Midbrain (tissue), 1 donor: Measurements from ENCODE around the gene CAMTA1.

Source experiments
- DNase-seq: peaks from one replicate; lab custom pipeline; 2025; lab: John Stamatoyannopoulos, UW

CAMTA1 gene

DNA sequence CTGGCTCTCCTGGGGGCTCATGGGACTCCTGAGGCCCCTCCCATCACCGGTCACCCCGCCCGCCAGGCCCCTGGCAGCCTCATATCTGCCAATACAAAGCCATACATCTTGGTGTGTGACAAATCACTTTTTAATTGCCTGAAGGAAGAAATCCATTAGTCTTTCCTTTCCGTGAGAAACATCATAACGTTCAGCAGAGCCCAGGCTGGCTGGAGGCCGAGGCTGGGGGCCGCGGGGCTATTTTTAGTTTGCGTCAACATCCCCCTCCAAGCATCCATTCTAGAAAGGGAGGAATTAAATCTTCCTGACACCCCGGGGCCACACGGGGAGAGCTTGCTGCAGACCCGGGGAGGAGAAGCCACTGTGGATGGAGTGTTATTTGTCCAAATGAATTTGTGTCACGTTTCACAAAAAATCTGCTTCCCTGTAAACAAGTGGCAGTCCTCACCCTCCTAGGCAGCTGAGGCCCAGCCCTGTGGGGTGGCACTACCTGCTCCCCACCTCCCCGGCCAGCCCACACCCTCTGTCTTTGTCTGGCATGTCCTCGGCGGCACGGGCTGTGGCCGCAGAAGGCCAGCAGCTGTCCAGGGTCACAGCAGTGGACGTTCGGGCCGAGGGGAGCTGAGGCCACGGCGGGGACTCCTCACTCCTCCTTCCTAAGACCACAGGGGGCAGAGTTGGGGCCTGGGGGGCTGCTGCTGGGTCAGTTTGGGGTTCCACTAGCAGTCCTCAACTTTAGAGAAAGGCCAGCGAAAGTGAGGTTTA, 749.0 kb downstream of the CAMTA1 start:
- no peak for DNase-seq

- no peak for DNase-seq
Measured at GRCh38 chr1:7535016-7535415, 749.8 kb downstream of the CAMTA1 start.

DNA sequence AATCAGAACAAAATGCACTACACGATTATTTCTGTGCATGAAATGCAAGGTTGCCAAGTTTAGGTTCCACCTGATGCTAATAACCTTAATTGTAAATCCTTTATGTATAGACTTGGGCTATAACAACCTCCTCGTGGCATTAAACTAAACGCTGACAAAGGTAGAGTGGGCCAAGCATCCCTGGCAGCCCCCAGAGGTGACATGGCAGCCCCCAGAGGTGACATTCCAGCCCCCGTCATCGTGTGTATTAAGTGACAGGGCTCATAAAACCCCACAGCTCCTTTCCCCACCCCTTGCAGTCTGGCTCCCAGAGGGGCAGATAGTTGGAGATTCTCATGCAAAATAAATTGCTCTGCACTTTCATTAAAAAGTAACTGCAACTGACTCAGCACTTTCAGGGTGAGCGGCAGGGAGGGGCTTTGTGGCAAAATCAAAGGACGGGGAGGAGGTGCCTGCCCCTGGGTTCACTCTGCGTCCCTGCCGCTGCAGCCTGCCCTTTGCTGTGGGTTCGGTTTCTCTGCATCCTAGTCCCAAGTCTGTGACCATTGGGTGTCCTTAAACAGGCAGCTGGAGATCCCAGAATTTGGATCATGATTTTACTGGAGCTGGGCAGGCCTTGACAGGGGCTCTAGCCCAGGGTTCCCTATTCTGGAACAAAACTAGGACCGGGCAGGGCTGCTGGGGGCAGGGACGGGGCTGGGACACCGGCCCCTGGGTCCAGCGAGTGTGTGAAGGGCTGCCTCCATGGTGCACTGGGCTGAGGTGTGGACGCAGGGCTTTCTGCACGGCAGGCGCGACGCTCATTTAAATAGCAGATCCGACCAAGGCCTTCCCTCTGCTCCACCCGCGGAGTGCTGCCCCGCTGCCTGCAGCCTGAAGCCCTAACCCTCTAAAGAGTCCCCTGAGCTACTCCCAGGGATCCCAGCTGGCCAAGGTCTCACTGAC, 751.0 kb downstream of the CAMTA1 start:
- no peak for DNase-seq

GRCh38 chr1:7536891-7537591, 751.8 kb downstream of the CAMTA1 start:
- DNase-seq = no peak

DNA sequence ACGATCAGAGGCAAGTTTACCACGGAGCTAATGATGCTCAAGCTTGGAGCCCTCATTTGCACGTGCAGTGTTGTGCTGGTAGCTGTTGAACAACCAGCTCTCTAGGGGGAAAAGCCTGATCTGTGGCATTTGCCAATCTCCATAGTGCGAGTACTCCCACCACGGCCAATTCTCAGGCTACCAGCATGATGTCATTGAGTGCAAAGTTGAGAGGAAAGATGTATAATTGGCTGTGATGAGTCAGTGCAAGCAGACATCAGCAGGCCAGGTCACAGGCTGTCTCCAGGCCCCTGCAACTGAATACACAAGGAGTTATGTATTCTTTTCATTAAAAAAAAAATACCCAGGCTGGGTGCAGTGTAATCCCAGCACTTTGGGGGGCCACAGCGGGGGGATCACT, 752.8 kb downstream of the CAMTA1 start:
- DNase-seq = no peak

DNA sequence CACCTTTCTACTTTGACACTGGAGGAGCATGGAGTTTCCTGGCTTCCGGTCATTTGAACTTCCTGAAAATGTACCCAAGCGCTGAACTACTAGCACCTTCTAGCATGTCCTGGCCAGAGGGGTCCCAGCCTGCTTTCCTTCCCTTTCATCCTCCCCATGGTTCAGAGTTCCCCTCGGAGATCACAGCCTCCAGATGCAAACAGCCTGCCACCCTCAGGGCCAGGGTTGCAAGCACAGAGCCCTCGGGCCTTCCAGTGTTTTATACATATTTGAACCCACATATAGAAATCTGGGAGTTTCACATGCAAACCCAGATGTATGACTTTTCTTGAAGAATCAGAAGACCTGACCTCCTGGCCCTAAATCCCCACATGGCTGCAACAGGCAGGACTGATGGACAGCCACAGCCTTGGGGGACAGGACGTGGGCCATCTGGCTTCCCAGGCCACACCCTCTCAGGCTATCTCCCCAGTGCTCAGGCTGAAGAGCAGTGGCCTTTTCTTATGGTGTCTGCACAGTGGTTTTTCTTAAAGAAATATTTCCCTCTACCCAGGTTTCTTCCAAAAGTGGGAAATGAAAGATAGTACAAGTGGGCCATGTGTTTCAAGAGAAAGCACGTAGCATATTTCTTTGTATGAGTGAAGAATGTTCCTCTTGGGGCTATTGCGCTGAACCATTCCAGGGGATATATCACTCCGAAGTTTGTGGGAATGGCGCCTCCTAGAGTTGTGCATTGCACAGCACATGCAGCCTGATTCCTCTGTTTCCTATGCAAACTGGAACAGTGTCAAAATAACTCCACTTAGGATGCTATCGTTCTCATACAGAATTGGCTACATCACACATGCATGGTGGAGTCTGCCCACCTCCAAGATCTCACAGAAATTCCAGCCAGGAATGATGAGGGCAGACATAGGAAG, 753.9 kb downstream of the CAMTA1 start:
- DNase-seq = no peak

GRCh38 chr1:7539769-7540175, 754.5 kb downstream of the CAMTA1 start:
- DNase-seq = no peak

GRCh38 chr1:7540816-7541215, 755.6 kb downstream of the CAMTA1 start:
- no peak for DNase-seq

- DNase-seq = no peak
Measured at GRCh38 chr1:7541629-7542028, 756.4 kb downstream of the CAMTA1 start.

DNA sequence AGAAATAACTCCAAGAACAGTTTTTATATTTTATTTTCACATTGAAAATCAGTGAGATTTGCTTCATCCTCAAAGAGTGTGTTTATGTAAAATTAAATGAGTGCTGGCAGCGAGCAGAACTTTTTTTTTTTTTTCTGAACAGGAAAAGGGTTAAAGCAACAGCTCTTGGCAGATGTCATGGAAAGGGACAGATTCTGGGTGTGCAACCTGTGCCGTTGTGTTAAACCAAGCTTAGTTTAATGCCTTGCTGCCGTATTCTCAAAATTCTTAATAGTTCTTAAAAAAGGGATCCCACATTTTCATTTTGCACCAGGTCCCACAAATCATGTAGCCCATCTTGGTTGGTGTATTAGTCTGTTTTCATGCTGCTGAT, 758.5 kb downstream of the CAMTA1 start:
- no peak for DNase-seq

GRCh38 chr1:7549277-7550161, 764.3 kb downstream of the CAMTA1 start:
- no peak for DNase-seq

DNA sequence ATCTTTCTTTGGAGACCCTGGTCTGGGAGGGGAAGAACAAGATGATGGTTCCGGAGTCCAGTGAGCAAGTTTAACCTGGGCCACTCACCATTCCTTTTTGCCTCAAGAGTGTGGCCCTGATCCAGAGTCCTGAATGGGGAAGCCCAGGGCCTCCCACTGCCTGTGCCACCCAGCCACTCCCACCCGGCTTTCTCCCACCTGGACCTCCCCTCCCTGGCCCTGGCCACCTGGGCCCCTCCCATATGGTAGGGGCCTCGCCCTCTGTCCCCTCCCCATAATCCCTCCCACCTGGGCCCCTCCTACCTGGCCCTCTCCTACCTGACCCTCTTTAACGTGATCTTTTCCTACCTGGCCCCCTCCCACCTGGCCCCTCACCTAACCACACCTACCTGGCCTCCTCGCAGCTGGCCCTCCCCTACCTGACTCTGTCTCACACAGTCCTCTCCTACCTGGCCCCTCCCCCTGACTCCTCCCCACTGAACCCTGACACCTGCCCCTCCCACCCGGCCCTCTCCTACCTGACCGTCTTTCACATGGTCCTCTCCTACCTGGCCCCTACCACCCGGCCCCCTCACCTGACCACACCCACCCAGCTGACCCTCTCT, 765.1 kb downstream of the CAMTA1 start:
- no peak for DNase-seq

GRCh38 chr1:7550981-7551380, 765.7 kb downstream of the CAMTA1 start:
- no peak for DNase-seq

GRCh38 chr1:7551442-7551841, 766.2 kb downstream of the CAMTA1 start:
- DNase-seq = no peak

- no peak for DNase-seq
Measured at GRCh38 chr1:7552402-7552801, 767.1 kb downstream of the CAMTA1 start.

DNA sequence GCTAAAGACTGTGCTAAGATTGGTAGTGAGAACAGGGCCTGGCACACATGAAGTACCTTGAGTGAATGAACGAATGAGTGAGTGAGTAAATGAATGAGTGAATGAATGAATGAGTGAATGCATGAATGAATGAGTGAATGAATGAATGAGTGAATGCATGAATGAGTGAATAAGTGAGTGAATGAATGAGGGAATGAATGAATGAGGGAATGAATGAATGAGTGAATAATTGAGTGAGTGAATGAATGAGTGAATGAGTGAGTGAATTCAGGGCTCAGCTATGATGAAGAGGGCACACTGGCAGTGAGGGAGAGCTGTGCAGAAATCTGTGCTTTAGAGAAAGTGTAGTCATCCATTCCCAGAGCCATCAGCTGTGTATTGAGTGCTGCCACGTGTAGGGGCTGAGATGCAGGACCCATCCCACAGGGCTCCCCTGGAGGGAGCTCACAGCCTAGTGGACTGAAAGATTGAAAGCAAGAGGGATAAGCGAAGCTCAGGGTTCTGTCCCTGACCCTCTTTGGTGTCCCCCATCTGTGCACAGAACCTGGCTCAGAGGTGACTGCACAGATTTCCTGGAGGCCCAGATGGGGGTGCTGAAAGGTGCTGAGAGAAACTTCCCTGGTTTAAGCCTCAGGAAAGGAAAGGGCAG, 767.9 kb downstream of the CAMTA1 start:
- no peak for DNase-seq

GRCh38 chr1:7554385-7555235, 769.4 kb downstream of the CAMTA1 start:
- DNase-seq = no peak

- DNase-seq = no peak
Measured at GRCh38 chr1:7555391-7556185, 770.3 kb downstream of the CAMTA1 start.
